Endodermal cell (in vitro differentiated cells): ENCODE data around the gene GNB1L. TPM values are rescaled to one million over a fixed set of nuclear protein-coding genes. Genes with fewer than 3 reads are reported as not detected.

Source experiments
- DNase-seq: peaks from one replicate; pipeline ENCODE4 v3.0.0-alpha.2; 2017
- H3K27ac ChIP-seq: 2 replicates; pipeline ENCODE4 v1.5.1; 2013; ENCODE audit warnings: mild to moderate bottlenecking, low read depth, low read length, moderate library complexity
- H3K27me3 ChIP-seq: 2 replicates; pipeline ENCODE4 v1.6.1; 2013; ENCODE audit warnings: mild to moderate bottlenecking, low read length, moderate library complexity; ENCODE audit not compliant: insufficient read depth, control insufficient read depth, poor library complexity, severe bottlenecking
- H3K36me3 ChIP-seq: 2 replicates; pipeline ENCODE4 v1.7.0; 2013; ENCODE audit warnings: mild to moderate bottlenecking, low read length, moderate library complexity; ENCODE audit not compliant: control insufficient read depth, insufficient read depth
- H3K4me1 ChIP-seq: one replicate; pipeline ENCODE4 v1.7.0; 2013; ENCODE audit warnings: low read length; ENCODE audit not compliant: control insufficient read depth, insufficient read depth
- H3K4me3 ChIP-seq: 2 replicates; pipeline ENCODE4 v1.5.1; 2013; ENCODE audit warnings: mild to moderate bottlenecking, low read length, moderate library complexity
- H3K9ac ChIP-seq: 2 replicates; pipeline ENCODE4 v1.6.1; 2013; ENCODE audit warnings: mild to moderate bottlenecking, low read length, moderate library complexity; ENCODE audit not compliant: poor library complexity, severe bottlenecking; ENCODE audit errors: extremely low read depth
- H3K9me3 ChIP-seq: 2 replicates; pipeline ENCODE4 v1.6.1; 2013; ENCODE audit warnings: mild to moderate bottlenecking, low read length, moderate library complexity; ENCODE audit not compliant: control insufficient read depth
- H3K27ac Mint-ChIP-seq: 2 replicates; pipeline ENCODE4 v1.8.0; 2020; ENCODE audit warnings: mixed read lengths
- H3K27me3 Mint-ChIP-seq: 2 replicates; pipeline ENCODE4 v1.8.0; 2021; ENCODE audit warnings: mild to moderate bottlenecking, mixed read lengths; ENCODE audit not compliant: insufficient read depth
- H3K36me3 Mint-ChIP-seq: 2 replicates; pipeline ENCODE4 v1.8.0; 2020; ENCODE audit warnings: low read depth, mixed read lengths
- H3K4me1 Mint-ChIP-seq: 2 replicates; pipeline ENCODE4 v1.8.0; 2020; ENCODE audit warnings: mixed read lengths
- H3K4me3 Mint-ChIP-seq: 2 replicates; pipeline ENCODE4 v1.8.0; 2020; ENCODE audit warnings: mild to moderate bottlenecking, moderate library complexity, mixed read lengths
- H3K9me3 Mint-ChIP-seq: 2 replicates; pipeline ENCODE4 v1.8.0; 2020; ENCODE audit warnings: mild to moderate bottlenecking, mixed read lengths
- CTCF ChIP-seq: fragments of 200-600 bp; sonication (generic); conservative IDR thresholded peaks from 2 replicates; pipeline ENCODE4 v1.5.0; 2021; ENCODE audit warnings: antibody characterized with exemption, mild to moderate bottlenecking
- WGBS, 2 experiments: methylation state at CpG; one replicate each; pipeline versions ENCODE4 v1.1.5 to v1.1.7; 2013; ENCODE audit warnings: missing lambda C conversion rate in 2 of 2, mixed read lengths in 1 of 2; ENCODE audit not compliant: insufficient coverage in 1 of 2, insufficient read length in 1 of 2; 5-methylcytosine and 5-hydroxymethylcytosine counted together
- total RNA-seq, 2 donors: library from RNA; stranded (reverse); fragmentation: NEBNext Ultra II Directional in 1 of 2; extraction: Animal tissue kit (Norgen Biotek cat#: 25700) in 1 of 2; gene quantifications; 2 replicates in 1 of 2; 3 replicates in 1 of 2; pipeline ENCODE4 v1.2.1, GENCODE V29; 2021

The GNB1L gene
- total RNA-seq, 2 donors from 2014 or later = 9.5 to 12.2 TPM

DNA sequence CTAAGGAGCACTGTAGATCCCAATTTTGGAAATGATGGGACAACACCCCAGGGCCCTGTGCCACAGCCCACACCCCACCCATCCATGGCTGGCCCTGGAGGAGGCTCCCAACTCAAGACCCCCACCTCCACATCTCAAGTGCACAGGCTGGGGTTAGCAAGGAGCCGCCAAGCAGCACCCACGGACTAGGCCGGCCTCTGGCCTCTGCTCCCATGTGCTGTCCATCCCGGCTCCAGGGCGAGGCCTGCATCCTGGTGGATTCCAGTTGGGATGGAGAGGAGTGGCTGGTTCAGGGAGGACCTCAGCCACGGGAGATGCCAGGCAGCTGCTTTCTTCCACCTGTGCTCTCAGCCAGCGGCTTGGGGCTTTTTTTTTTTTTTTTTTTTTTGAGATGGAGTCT lies 43.5 kb upstream of the GNB1L start:
- Histone ChIP-seq H3K9ac (no peak overlapping the region), H3K36me3 (no peaks in the 10 kb centered on the region), H3K27me3 (peaks cover 12% of the 10 kb centered on the region), H3K27ac (no peak overlapping the region), H3K9me3 (no peaks in the 10 kb centered on the region), H3K4me1 (peaks cover 4% of the 10 kb centered on the region), H3K4me3 (no peak overlapping the region)
- Mint-ChIP-seq H3K27ac (no peak overlapping the region), H3K27me3 (peaks cover 13% of the 10 kb centered on the region), H3K36me3 (no peaks in the 10 kb centered on the region), H3K9me3 (no peaks in the 10 kb centered on the region), H3K4me3 (no peak overlapping the region), H3K4me1 (peaks cover 5% of the 10 kb centered on the region)
- no peak for TF ChIP-seq CTCF
- DNase-seq = no peak
- 92% methylated on average over 7 of the region's 7 CpGs; no CpG with 5 or more reads in 1 of the 2 experiments for WGBS, 2 experiments

- H3K9ac ChIP-seq = no peak overlapping the region
Observed at GRCh38 chr22:19897726-19898125, 43.1 kb upstream of the GNB1L start.

DNA sequence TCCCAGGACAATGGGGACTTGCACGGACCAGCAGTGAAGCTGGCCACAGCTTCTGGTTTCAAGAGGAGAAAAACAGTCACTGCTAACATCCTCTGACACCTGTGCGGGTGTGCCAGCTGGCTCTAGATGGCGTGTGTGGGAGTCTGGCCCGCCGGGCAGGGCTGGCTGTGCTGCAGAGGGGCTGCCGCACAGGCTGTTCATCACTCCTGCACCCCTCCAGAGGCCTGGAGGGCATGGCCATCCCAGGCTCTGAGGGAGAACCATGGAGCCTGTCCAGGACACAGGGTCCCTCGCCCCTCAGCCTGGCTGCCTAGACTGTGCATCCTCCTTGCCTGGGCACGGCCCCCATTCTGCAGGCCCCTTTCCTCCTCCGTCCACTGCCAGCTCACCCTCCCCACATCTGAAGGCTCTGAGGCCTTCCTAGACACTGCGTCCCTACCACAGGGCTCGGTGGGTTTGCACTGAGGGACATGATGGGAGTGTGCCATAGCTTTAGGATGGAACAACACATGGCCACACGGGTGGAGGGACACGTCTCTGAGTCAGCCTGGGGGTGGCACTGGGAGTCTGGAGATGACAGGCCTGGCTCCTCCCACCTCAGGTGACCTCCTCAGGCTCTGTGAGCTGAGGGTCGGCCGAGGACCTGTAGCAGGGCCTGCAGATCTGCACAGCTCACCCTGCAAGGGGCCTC lies 42.1 kb upstream of the GNB1L start:
- Mint-ChIP-seq H3K36me3 (no peaks in the 10 kb centered on the region), H3K27ac (no peak overlapping the region), H3K4me3 (no peak overlapping the region), H3K9me3 (no peaks in the 10 kb centered on the region), H3K27me3 (peaks cover 24% of the 10 kb centered on the region), H3K4me1 (peaks cover 8% of the 10 kb centered on the region)
- no peak overlapping the region for H3K4me3 ChIP-seq
- no peak overlapping the region for H3K27ac ChIP-seq
- peak; percentile 52 for DNase-seq
- no peaks in the 10 kb centered on the region for H3K36me3 ChIP-seq
- TF ChIP-seq CTCF = no peak
- peaks cover 25% of the 10 kb centered on the region for H3K27me3 ChIP-seq
- no peak overlapping the region for H3K9ac ChIP-seq
- H3K4me1 ChIP-seq = peaks cover 7% of the 10 kb centered on the region
- WGBS, 2 experiments = 93 to 94% methylated on average over 12 to 15 of the region's 15 CpGs
- H3K9me3 ChIP-seq = no peaks in the 10 kb centered on the region

More at GRCh38 chr22:19897726-19898125, 43.1 kb upstream of the GNB1L start:
- H3K4me3 ChIP-seq = no peak overlapping the region
- no peaks in the 10 kb centered on the region for H3K36me3 ChIP-seq
- no peak overlapping the region for H3K27ac ChIP-seq
- Mint-ChIP-seq H3K4me3 (no peak overlapping the region), H3K27ac (no peak overlapping the region), H3K36me3 (no peaks in the 10 kb centered on the region), H3K27me3 (peaks cover 17% of the 10 kb centered on the region), H3K4me1 (peaks cover under 1% of the 10 kb centered on the region), H3K9me3 (no peaks in the 10 kb centered on the region)
- 93 to 94% methylated on average over 9 to 16 of the region's 16 CpGs for WGBS, 2 experiments
- H3K27me3 ChIP-seq = peaks cover 16% of the 10 kb centered on the region
- DNase-seq = no peak
- no peak for TF ChIP-seq CTCF
- no peaks in the 10 kb centered on the region for H3K4me1 ChIP-seq
- no peaks in the 10 kb centered on the region for H3K9me3 ChIP-seq
